ENCODE data around the gene ELAVL2.

ELAVL2 gene

DNA sequence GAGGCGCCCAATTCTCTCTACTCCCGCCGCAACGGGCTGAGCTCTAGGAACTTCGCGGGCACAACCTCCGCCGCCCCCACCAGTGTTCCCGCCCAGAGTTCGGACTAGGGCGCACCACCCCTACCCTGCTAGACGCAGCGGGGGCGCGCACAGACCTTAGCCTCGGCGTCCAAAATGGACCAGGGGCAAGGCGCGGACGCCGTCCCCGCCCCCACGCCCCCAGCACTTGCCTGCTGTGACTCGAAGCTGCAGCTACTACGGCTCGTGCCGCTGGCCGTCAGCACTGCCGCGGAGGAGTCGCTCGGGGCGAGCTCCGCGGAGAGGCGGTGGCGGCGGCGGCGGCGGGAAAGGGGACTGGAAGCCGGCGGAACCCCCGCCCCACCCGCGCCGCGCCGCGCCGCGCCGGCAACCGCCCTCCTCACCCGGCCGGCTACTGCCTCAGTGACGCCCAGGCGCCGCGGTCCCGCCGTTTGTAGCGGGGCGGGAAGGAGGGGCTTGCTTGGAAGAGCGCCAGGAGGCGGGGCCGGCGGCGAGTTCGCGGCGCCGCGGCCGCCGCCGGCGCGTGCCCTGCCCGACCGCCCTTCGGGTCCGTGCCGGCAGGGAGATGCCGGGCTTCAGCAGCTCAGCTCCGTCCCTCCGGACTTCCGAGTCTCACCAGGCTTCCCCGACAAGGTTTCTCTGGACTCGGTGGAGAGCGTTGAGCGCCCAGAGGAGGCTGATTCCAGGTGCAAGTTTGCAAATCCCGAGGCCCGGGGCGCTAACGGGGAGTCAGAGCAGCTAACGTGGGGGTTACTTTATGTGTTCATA, 4.5 kb downstream of the ELAVL2 start:
- no peak for DNase-seq (ENCODE audit: low read depth in 2 of 2)

DNA sequence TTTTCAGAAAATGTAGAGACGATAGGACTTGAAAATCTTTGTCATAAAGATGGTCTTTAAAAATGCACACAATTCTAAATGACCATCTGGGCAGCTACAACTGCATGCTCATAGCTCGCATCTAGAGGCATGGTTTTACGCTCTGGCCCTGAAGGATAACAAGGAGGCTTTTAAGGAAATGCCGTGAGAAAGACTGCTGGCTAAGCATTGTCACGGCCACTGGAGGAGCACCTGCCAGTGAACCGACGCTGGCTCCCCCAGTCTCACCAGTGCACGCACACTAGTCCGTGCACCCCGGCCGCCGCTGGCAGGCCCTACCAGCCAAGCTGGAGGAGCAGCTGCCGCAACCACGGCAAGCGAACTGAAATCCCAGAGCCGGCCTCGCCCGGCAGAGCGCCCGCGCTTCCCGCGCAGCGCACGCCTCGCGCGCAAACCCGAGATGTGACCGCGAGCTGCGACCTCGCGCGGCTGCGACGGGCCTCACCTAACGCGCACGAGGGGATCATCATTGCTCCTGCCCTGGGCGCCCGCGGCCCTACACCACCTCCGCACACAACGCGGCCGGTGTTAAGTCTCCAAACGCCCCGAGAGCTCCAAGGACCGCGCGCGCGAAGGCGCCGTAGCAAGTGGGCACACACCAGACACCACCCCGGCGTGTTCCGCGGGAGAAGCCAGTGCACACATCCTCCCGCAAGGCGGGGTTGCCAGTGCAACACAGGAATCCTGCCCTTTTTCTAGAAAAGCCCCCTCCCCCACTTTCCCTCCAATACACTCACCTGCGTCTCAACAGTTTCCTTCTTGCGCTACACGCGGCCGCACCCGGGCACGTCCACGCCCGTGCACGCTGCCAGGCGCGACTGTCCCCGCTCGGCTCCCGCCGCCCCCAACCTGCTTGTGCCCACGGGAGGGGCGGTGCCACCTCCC, 5.3 kb downstream of the ELAVL2 start:
- no peak for DNase-seq (ENCODE audit: low read depth in 2 of 2)

DNA sequence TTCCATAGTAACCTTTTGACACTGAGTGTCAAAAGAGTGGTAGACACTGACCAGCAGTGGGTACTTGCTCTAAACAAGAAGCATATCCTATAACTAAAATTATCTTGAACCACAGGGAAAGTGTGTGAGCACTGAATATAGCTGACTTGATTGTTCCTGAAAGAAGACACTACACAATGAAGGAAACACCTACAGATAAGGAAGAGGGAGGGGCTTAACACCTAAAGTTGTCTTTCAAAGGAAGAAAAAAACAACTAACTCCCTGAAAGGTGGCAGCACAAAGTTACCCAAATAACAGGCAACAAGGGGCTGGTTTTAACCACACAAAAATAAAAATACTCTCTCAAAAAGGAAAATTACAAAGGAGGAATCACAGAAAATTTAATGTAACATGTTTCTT, 6.6 kb downstream of the ELAVL2 start:
- no peak for DNase-seq (ENCODE audit: low read depth in 2 of 2)

DNA sequence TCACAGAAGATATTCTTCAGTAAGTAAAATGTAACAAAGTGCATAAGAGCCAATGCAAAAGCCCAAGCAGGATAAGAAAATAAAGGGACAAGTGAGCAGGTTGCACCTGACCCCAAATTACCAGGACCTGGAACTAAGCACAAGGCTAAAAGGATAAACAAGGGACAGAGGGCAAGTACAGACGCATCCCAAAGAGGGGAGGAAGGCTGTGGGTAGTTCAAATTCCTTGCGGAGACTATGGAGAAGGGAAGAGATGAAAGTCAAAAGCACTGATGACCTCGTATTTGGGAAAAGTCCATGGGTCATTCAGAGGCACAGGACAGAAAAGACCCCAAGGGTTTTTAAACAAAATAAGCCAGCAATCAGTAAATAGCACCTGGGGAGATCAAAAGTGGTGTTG, 11.8 kb downstream of the ELAVL2 start:
- no peak for DNase-seq (ENCODE audit: low read depth in 2 of 2)

DNA sequence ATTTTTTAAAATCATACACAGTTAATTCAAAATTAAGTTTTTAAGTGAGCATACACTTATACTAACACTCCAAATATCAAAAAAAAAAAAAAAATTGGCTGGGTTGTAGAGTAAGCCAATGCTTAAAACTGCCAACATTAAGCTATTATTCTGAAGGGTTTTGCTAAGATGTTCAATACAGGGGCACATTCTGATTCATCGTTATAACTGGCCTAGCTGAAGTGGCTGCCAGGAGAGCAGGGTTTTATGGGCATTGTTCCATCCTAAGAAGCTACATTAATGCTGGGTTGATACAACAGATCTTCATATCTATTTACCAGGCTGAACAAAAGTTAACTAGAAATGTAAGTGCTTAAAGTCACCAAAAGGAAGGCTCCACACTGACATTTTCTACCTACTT, 13.4 kb downstream of the ELAVL2 start:
- no peak for DNase-seq (ENCODE audit: low read depth in 2 of 2)

DNA sequence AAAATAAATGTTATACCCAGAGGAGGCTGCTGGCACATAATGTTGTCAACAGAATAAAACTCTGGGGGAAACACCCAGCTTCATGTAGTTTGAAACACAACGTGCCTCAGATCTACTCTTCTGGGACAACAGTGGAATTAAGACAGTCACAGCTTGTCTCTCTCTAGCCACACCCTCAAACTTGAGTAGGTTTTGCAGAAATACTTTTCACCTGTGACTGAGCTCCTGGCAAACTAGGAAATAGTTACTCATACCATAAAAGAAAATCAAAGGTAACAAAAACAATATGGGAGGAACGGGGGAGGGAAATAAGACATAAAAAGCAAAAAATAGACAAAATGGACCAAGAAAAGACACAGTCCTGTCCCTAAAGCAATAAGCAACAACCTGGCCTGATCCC, 14.4 kb downstream of the ELAVL2 start:
- no peak for DNase-seq (ENCODE audit: low read depth in 2 of 2)

DNA sequence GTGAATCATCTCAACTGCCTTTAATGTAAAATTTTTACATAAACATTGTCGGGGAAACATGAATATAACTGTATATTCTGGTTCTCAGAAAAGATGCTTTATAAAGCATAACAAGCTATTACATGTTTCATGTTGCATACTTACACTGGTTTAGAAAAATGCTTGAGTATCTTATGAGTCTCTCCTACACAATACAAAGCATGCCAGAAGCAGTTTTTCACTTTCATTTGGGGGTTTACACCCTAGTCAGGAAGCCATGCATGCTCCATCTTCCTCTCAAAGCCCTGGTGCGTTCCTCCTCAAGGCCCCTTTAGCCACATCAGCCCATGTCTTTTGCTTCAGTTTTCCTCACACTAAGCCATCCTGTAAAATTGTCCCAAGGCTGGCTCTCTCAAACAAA, 22.8 kb downstream of the ELAVL2 start:
- no peak for DNase-seq (ENCODE audit: low read depth in 2 of 2)

DNA sequence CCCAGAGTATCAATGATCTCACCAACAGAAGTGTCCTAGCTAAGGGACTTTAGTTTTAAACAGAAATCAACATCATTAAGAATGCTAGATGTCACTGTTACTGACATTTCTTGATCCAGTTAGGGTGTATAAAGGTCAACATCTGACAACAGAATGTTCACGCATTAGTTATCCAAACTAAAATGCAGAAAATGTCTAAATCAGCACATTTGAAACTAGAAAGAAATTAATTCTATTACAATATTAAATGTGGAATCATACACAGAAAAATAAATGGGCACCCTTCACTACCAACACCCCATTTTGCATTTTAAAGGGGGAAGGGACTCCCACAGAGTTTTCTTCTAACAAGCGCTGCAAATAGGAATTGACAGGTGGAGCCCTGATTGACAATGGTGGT, 24.5 kb downstream of the ELAVL2 start:
- no peak for DNase-seq (ENCODE audit: low read depth in 2 of 2)

DNA sequence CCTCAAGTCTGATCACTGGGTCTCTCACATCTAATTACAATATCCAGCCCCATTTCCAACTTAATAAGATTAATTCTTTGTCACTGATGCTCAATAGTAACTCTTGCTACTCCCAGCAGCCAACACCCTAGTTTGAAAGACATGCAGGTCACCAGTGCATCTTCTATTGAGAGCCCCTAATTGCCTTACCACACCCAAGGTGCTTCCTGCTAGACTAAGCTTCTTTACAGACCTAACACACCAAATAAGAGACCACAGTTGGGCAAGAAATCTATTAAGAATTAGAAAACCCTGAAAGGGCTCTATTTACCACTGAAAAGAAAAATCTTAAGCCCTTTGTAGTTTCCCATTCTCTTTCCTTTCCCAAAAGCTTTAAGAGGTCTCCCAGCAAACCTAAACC, 26.5 kb downstream of the ELAVL2 start:
- DNase-seq (ENCODE audit: low read depth in 2 of 2), result no peak

DNA sequence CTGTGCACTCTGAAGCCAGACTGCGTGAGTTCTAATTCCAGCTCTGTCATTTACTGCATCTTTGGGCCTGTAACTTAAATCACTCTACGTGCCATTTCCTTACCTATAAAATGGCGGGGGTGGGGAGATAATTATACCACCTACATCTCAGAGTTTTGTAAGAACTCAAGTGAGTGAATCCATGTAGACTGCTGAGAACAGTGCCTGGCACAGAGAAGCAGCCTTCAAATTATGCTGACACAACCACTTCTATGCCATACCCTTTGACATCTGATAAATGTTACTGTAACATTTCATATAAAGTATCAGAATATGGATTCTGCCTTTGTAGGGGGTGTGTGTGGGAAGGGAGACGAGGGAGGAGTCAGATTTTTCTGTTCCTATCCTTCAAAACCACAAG, 27.7 kb downstream of the ELAVL2 start:
- no peak for DNase-seq (ENCODE audit: low read depth in 2 of 2)

DNA sequence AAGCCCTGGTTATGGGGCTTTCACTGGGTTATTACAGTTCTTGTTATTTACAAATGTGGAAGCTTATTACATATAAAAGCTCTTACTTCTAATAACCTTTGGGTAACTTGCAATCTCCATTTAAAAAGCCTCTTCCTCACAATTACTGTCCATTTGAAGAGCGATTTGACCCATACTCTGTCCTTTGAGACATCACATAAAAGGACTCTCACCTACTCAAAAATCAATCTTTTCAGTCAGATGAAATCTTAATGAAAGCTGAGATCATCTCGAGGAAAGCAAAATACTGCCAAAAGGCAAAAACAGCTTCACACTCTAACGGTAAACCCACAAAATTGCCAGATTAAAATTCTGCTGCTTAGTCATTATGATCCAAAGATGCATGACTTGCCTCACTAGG, 29.8 kb downstream of the ELAVL2 start:
- DNase-seq (ENCODE audit: low read depth in 2 of 2), result no peak

DNA sequence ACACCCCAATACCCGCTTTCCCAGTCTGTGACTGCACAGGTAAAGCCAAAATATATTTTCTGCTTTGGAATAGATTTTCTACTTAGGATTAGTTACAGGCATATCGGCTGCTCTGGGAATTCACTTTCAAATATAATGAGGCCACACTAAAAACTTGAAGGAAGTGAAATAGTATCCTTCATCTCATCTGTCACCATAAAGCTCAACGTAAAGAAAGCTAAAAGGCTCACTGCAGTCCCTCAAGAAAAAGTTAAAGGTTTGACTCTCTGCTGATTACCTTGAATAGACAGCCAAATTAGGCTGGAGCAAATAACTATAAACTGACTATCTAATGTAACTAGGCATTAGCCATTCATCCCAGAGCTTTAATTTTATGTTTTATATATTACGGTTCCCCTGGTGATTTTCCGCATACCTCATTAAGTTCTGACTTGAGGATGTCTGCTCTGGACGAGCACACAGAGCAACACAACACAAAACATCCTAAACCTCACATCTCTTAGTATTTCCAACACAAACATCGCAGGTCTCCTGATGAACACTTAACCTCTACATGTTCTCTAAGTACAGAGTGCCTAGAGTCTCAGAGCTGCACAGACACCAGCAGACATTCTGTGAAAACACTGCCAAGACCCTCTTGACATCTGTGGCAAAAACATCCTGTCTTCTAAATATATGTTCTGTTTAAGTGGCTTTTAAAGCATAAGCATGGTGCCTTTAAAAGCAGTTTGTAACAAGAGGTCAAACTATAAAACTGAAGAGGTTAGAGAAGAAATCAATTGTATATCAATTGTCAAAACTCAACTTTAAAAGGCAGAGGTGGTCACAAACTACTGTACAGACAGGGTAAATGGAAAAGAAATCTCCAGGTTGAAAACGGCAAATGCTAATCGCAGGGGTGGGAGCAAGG, 35.4 kb downstream of the ELAVL2 start:
- no peak for DNase-seq (ENCODE audit: low read depth in 2 of 2)

DNA sequence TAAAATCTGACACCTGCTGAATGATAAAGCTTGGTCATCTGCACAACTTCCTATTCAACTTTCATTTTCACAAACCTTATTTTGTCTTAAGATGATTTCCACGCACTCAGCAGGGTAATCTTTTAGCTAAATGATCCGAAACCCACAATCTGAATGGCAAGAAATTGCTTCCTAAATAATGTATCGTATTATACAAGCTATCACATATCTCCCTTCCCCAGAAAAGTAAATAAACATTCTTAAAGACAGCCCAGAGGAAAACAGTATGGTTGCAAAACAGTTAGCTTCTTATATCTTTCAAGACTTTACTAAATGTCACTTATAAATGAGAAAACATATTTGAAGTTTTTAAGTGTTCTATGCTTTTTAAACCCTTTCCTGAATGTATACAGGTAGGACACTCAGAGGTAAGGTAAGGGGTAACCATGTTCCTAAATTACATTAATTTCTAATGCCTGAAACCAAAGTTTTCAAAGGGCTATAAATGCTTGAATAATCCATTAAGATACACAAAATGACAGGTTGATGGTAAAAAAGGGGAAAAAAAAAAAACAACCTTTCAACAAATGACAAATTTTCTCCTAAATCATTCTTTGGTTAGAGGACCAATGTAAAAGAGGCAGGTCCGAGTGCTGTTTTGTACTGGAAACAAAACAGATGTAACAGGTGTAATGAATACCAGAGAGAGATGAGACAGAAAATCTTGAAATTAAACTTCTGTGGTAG, 36.3 kb downstream of the ELAVL2 start:
- DNase-seq (ENCODE audit: low read depth in 2 of 2), result no peak

DNA sequence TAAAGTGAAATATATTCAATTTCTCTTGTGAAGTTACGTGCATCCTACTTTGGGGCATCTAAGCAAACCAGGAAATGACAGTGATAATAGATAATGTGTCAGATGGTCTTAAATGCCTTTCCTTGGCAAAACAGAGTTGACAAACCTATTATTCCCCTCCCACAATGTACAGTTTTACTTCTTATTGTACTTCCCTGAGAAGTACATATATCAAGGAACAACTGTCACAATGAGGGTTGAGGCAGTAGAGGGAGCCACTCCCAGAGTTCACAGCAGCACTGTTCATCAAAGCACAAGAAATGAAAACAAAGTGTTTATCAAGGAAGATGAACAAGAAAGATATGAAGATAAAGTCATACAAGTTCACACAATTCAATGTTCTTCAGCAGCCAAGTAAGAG, 41.1 kb downstream of the ELAVL2 start:
- DNase-seq (ENCODE audit: low read depth in 2 of 2), result no peak

DNA sequence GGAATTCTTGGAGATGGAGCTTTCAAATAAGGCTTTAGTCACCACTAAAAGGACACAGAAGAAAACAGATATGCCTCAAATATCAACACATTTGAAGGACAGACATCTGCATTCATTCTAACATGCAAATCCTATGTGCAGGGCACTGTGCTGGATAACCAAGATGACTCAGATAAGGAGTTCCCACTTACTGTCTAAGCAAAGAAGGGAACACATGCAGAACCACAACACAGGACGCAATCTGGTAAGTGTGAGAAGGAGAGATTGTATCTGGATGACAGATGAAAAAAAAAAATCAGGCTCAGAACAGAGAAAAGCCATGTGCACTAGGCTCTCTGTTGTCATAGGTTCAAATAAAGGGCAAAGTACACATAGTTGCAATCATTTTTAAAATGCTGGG, 42.5 kb downstream of the ELAVL2 start:
- DNase-seq (ENCODE audit: low read depth in 2 of 2), result no peak

DNA sequence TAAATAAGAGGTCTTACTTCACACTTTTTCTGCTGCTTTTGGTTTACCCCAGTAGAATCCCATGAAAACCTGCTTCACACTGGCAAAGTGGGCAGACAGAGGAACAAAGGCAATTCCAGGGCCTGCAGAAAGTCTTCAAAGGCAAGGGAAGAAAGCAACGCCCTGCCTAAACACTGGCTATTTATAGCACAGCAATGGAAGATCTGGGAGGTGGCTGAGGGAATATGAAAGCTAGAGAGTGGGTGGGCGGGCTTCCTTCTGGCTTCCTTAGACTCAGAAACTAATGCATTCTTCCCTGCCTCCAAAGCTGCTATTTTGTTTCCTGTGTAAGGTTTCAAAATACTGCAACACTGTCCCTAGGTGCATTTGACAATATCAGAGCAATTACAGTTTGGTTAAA, 46.8 kb downstream of the ELAVL2 start:
- no peak for DNase-seq (ENCODE audit: low read depth in 2 of 2)

DNA sequence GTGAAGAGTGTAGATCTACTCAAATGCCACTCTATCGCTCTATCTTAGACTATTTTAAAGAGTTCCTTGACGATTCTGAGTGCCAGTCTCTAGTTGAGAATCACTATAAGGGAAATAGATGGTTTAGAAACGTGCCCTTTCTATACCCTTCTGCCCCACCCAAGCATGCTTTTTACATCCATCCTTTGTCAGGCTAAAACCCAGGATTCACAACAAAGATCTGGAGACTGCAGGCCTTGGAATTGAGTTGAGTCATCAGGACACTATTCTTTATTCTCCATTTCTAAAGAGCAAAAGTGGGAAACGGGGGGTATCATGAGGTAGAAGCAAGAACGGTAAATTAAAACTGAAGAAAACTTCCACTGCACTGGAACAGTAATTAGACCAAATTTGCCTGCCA, 48.7 kb downstream of the ELAVL2 start:
- no peak for DNase-seq (ENCODE audit: low read depth in 2 of 2)

DNA sequence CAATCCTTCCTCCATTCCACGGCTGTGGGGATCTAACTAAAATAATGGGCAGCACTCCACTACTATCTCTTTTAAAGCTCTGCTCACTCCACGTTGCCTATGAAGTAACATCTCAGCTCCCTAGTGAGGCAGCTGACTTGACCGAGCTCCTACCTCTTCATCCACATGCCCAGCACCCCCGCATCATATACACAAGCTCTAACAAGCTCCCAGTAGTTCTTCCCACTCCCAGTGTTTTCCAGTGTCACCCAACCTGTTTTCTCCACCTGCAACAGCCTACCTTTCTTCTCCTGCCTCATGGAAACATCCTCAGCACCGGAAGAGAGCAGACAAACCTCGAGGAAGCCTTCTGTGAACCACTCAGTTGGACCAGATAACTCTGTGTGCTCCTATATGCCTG, 50.5 kb downstream of the ELAVL2 start:
- no peak for DNase-seq (ENCODE audit: low read depth in 2 of 2)

DNA sequence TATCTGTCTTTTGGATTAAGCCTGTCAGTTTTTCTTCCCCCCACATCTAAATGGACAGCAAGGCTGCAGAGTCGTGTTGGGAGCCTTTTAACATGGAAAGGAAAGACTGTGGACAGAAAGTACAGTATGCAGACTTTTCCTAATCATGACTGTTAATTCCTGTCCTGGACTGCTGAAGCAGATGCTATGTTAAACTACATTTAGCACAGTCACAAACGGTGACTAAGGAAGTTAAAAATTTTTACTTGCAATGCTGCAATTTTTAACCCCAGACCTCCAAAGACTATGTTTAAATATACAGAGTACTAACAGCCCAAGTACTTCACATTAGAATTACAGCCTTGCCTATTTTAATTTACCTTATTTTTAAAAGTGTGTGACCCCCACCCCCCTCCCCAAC, 51.8 kb downstream of the ELAVL2 start:
- no peak for DNase-seq (ENCODE audit: low read depth in 2 of 2)

DNA sequence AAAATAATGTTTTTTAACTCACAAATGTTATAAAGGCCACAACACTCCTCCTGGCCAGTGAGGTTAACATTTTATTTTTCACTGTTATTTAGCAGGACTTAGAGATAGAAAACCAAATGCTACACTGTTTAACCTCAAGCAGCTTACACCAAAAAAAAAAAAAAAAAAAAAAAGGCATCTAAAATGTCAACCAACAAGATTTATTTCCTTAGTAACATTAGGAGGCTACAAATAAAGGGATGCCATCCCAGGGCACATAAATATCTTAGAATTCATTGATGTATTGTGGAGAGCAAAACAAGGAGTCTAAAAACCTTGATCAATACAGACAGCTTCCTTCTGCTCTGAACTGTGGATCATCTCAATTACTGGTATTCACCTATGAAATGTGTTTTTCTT, 53.7 kb downstream of the ELAVL2 start:
- no peak for DNase-seq (ENCODE audit: low read depth in 2 of 2)

DNA sequence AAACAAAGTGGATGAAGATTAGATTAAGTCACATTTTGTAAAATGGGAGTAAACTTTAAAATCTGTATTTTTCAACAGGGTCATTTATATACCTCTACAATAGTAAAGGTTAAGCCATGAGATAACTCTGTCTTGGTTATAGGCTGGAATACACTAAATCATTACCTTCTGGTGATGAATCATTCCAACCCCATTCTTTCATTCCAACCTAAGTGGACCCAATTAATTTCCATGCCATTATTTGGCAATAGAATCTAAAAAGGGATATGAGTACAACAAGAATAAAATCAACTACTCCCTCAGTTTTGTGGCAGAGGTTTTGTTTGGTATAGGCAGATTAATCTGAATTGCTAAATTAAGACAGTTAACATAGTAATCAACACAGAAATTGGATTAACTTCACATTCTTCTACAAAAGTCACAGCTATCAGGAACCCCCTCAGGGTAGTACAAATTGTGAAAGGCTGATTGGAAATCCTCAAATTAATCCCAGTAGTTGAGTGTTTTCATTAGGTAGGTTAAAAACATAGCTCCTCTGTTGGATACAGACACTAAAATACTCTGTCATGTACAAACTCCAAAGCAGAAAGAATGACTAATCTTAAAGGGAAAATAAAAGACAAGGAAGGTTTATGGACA, 54.2 kb downstream of the ELAVL2 start:
- no peak for DNase-seq (ENCODE audit: low read depth in 2 of 2)
